ENCODE results near the gene TMEM238. TPM values are rescaled to one million over a fixed set of nuclear protein-coding genes. Genes with fewer than 3 reads are reported as not detected.
"Not testable (repeated sequence)": the region's sequence is repeated elsewhere in the genome, so short reads cannot be mapped to it uniquely, and the experiment has no call there.

The TMEM238 gene
- total and polyA plus RNA-seq, 10 donors: 0.17 to 8.8 (median 4.9) TPM; not detected in 1

- H3K4me3 ChIP-seq: peak overlapping the region in 7 of 8 donors; percentile 63 to 93 (median 81)
- no peak for TF ChIP-seq POLR2A (IDR thresholded peaks at IDR 0.05)
- TF ChIP-seq CTCF (IDR thresholded peaks at IDR 0.05 in 8 of 11, conservative IDR thresholded peaks at IDR 0.05 in 3 of 11): no peak
- TF ChIP-seq POLR2AphosphoS5 (IDR thresholded peaks at IDR 0.05): no peak
- peaks cover 0 to 11% (median 0%) of the 10 kb centered on the region in 8 donors for H3K9me3 ChIP-seq
- 68 to 80% (median 71%) methylated on average over 9 of the region's 9 CpGs for WGBS, 5 donors
- DNase-seq: peak; percentile 79
- H3K4me1 ChIP-seq: peaks cover 7 to 41% (median 25%) of the 10 kb centered on the region in 6 donors
- intact Hi-C loops (cut with DNase I; ENCODE audit: low total_unique reads): no loop called here
- H3K27ac ChIP-seq: peak overlapping the region; percentile 93 to 99 (median 98)
- H3K27me3 ChIP-seq (replicated peaks in 1 of 7): no peaks in the 10 kb centered on the region
- H3K36me3 ChIP-seq: peaks cover 0 to 29% (median 11%) of the 10 kb centered on the region in 6 donors
These were observed 24.4 kb upstream of the TMEM238 start for GRCh38 chr19:55408533-55408872.

- H3K27ac ChIP-seq: peak overlapping the region; percentile 93 to 99 (median 98)
- no peaks in the 10 kb centered on the region for H3K27me3 ChIP-seq (replicated peaks in 1 of 7)
- peaks cover 0 to 35% (median 16%) of the 10 kb centered on the region in 6 donors for H3K36me3 ChIP-seq
- TF ChIP-seq POLR2A (IDR thresholded peaks at IDR 0.05) (no peak), POLR2AphosphoS5 (IDR thresholded peaks at IDR 0.05) (peak; percentile 64 to 100 (median 87)), CTCF (IDR thresholded peaks at IDR 0.05 in 8 of 11, conservative IDR thresholded peaks at IDR 0.05 in 3 of 11) (peak in 2 of 11 experiments; percentile 10 to 27)
- peaks cover 7 to 46% (median 26%) of the 10 kb centered on the region in 6 donors for H3K4me1 ChIP-seq
- DNase-seq: peak; percentile 99
- WGBS, 5 donors: 0 to 1% (median 0%) methylated on average over 59 to 72 of the region's 72 CpGs
- H3K9me3 ChIP-seq: peaks cover 0 to 11% (median 0%) of the 10 kb centered on the region in 8 donors
- intact Hi-C loops (cut with DNase I; ENCODE audit: low total_unique reads): no loop called here
- peak overlapping the region; percentile 63 to 93 (median 82) for H3K4me3 ChIP-seq
These were observed 23.9 kb upstream of the TMEM238 start for GRCh38 chr19:55407800-55408532.

GRCh38 chr19:55407550-55407799 lies 23.4 kb upstream of the TMEM238 start, which contains the start of gene UBE2S:
UBE2S (minus strand) TSS chr19:55407788; CDS start chr19:55407589, 199 bp downstream.
- H3K4me3 ChIP-seq: peak within 1 kb of the TSS; percentile 63 to 93 (median 82)
- H3K27ac ChIP-seq: peak within 1 kb of the TSS; percentile 93 to 99 (median 98)
- peaks cover 0 to 40% (median 20%) of the 10 kb centered on the region in 6 donors for H3K36me3 ChIP-seq
- WGBS, 5 donors: 0 to 1% (median 0%) methylated on average over 1 to 36 of the region's 36 CpGs; no CpG with 5 or more reads in 1 of the 5 donors
- H3K27me3 ChIP-seq (replicated peaks in 1 of 7); intact Hi-C loops (cut with DNase I; ENCODE audit: low total_unique reads); DNase-seq: not testable (repeated sequence)
- peaks cover 7 to 51% (median 26%) of the 10 kb centered on the region in 6 donors for H3K4me1 ChIP-seq
- peaks cover 0 to 11% (median 0%) of the 10 kb centered on the region in 8 donors for H3K9me3 ChIP-seq
- TF ChIP-seq POLR2A (IDR thresholded peaks at IDR 0.05) (peak in 2 of 3 donors; percentile 87 to 94), POLR2AphosphoS5 (IDR thresholded peaks at IDR 0.05) (peak in 2 of 3 donors; percentile 98 to 100)

GRCh38 chr19:55406826-55407549 lies 22.9 kb upstream of the TMEM238 start:
- H3K9me3 ChIP-seq: peaks cover 0 to 11% (median 0%) of the 10 kb centered on the region in 8 donors
- H3K4me3 ChIP-seq: peak overlapping the region; percentile 63 to 93 (median 82)
- no peak for DNase-seq
- no peaks in the 10 kb centered on the region for H3K27me3 ChIP-seq (replicated peaks in 1 of 7)
- intact Hi-C loops (cut with DNase I; ENCODE audit: low total_unique reads): no loop called here
- peaks cover 7 to 53% (median 26%) of the 10 kb centered on the region in 6 donors for H3K4me1 ChIP-seq
- H3K27ac ChIP-seq: peak overlapping the region; percentile 93 to 99 (median 98)
- WGBS, 5 donors: 8 to 13% (median 11%) methylated on average over 23 to 35 of the region's 35 CpGs
- TF ChIP-seq POLR2AphosphoS5 (IDR thresholded peaks at IDR 0.05): no peak
- no peak for TF ChIP-seq POLR2A (IDR thresholded peaks at IDR 0.05)
- no peak for TF ChIP-seq CTCF (IDR thresholded peaks at IDR 0.05 in 8 of 11, conservative IDR thresholded peaks at IDR 0.05 in 3 of 11)
- H3K36me3 ChIP-seq: peaks cover 0 to 44% (median 25%) of the 10 kb centered on the region in 6 donors

Data from spleen (tissue), 11 donors.